ENCODE results near the gene MAP3K20. TPM values are rescaled to one million over a fixed set of nuclear protein-coding genes. Genes with fewer than 3 reads are reported as not detected.
"Not testable (repeated sequence)": the region's sequence is repeated elsewhere in the genome, so short reads cannot be mapped to it uniquely, and the experiment has no call there.

Gene MAP3K20
- total RNA-seq, 2 experiments from 2014 or later, result 11.4 to 16.1 TPM

- H3K27ac Mint-ChIP-seq; H3K4me3 Mint-ChIP-seq; H3K9me3 Mint-ChIP-seq (ENCODE audit: low read depth); H3K4me1 Mint-ChIP-seq; H3K27me3 Mint-ChIP-seq; ATAC-seq; DNase-seq; CTCF ChIA-PET; H3K36me3 Mint-ChIP-seq: not testable (repeated sequence)
Measured at GRCh38 chr2:173174339-173174738, 98.7 kb downstream of the MAP3K20 start.

GRCh38 chr2:173175222-173175621 is 99.6 kb downstream of the MAP3K20 start:
- no peak for ATAC-seq
- no peak overlapping the region for H3K27ac Mint-ChIP-seq

GRCh38 chr2:173181982-173182381 is 106.3 kb downstream of the MAP3K20 start:
- Mint-ChIP-seq H3K27me3 (peaks cover 11% of the 10 kb centered on the region), H3K4me1 (no peaks in the 10 kb centered on the region), H3K36me3 (peaks cover 2% of the 10 kb centered on the region), H3K4me3 (no peak overlapping the region), H3K27ac (no peak overlapping the region), H3K9me3 (ENCODE audit: low read depth) (no peaks in the 10 kb centered on the region)
- ATAC-seq (no peak), DNase-seq (no peak)
- CTCF ChIA-PET, result no interaction called here

More at GRCh38 chr2:173175222-173175621, 99.6 kb downstream of the MAP3K20 start:
- Mint-ChIP-seq H3K27me3 (peaks cover 8% of the 10 kb centered on the region), H3K36me3 (peaks cover 2% of the 10 kb centered on the region), H3K9me3 (ENCODE audit: low read depth) (no peaks in the 10 kb centered on the region), H3K4me1 (no peaks in the 10 kb centered on the region), H3K4me3 (no peak overlapping the region)
- CTCF ChIA-PET, result no interaction called here
- no peak for DNase-seq

GRCh38 chr2:173184031-173185004 is 108.7 kb downstream of the MAP3K20 start:
- Mint-ChIP-seq H3K4me1 (peaks cover 2% of the 10 kb centered on the region), H3K36me3 (no peaks in the 10 kb centered on the region), H3K27ac (no peak overlapping the region), H3K4me3 (no peak overlapping the region), H3K9me3 (ENCODE audit: low read depth) (no peaks in the 10 kb centered on the region), H3K27me3 (peaks cover 16% of the 10 kb centered on the region)
- DNase-seq (no peak), ATAC-seq (no peak)
- CTCF ChIA-PET, result no interaction called here

- Mint-ChIP-seq H3K27me3 (peaks cover 11% of the 10 kb centered on the region), H3K27ac (no peak overlapping the region), H3K36me3 (no peaks in the 10 kb centered on the region), H3K4me1 (peaks cover 2% of the 10 kb centered on the region), H3K9me3 (ENCODE audit: low read depth) (no peaks in the 10 kb centered on the region), H3K4me3 (no peak overlapping the region)
- CTCF ChIA-PET, result no interaction called here
- DNase-seq (no peak), ATAC-seq (no peak)
Measured at GRCh38 chr2:173185437-173185836, 109.8 kb downstream of the MAP3K20 start.

- CTCF ChIA-PET, result no interaction called here
- H3K4me1 Mint-ChIP-seq, result peaks cover 2% of the 10 kb centered on the region
- H3K9me3 Mint-ChIP-seq (ENCODE audit: low read depth), result no peaks in the 10 kb centered on the region
- H3K36me3 Mint-ChIP-seq, result peaks cover 2% of the 10 kb centered on the region
- ATAC-seq, result no peak
- H3K4me3 Mint-ChIP-seq, result no peak overlapping the region
- DNase-seq, result no peak
- peaks cover 12% of the 10 kb centered on the region for H3K27me3 Mint-ChIP-seq
- H3K27ac Mint-ChIP-seq, result no peak overlapping the region
Measured at GRCh38 chr2:173187941-173188788, 112.5 kb downstream of the MAP3K20 start.

GRCh38 chr2:173191601-173192000 is 116.0 kb downstream of the MAP3K20 start:
- H3K4me3 Mint-ChIP-seq, result no peak overlapping the region

GRCh38 chr2:173192071-173192470 is 116.4 kb downstream of the MAP3K20 start:
- Mint-ChIP-seq H3K9me3 (ENCODE audit: low read depth) (no peaks in the 10 kb centered on the region), H3K4me1 (peaks cover 2% of the 10 kb centered on the region), H3K27me3 (peaks cover 10% of the 10 kb centered on the region), H3K27ac (no peak overlapping the region), H3K36me3 (peaks cover 2% of the 10 kb centered on the region), H3K4me3 (no peak overlapping the region)
- no peak for ATAC-seq
- no peak for DNase-seq
- CTCF ChIA-PET, result no interaction called here

More at GRCh38 chr2:173191601-173192000, 116.0 kb downstream of the MAP3K20 start:
- DNase-seq (no peak), ATAC-seq (no peak)
- H3K27me3 Mint-ChIP-seq, result peaks cover 12% of the 10 kb centered on the region
- no peak overlapping the region for H3K27ac Mint-ChIP-seq
- CTCF ChIA-PET, result no interaction called here
- H3K9me3 Mint-ChIP-seq (ENCODE audit: low read depth), result no peaks in the 10 kb centered on the region
- H3K4me1 Mint-ChIP-seq, result peaks cover 2% of the 10 kb centered on the region
- peaks cover 2% of the 10 kb centered on the region for H3K36me3 Mint-ChIP-seq

GRCh38 chr2:173193925-173194324 is 118.3 kb downstream of the MAP3K20 start:
- H3K36me3 Mint-ChIP-seq, result peaks cover 2% of the 10 kb centered on the region
- ATAC-seq (no peak), DNase-seq (no peak)
- H3K4me3 Mint-ChIP-seq, result no peak overlapping the region
- peaks cover 4% of the 10 kb centered on the region for H3K27me3 Mint-ChIP-seq
- H3K27ac Mint-ChIP-seq, result no peak overlapping the region
- CTCF ChIA-PET, result interaction anchor here (1.0 kb wide), 1 partner anchor 166 kb away, joined by 3 read pairs; no protein-coding TSS in a partner anchor
- no peaks in the 10 kb centered on the region for H3K4me1 Mint-ChIP-seq
- no peaks in the 10 kb centered on the region for H3K9me3 Mint-ChIP-seq (ENCODE audit: low read depth)

- ATAC-seq (no peak), DNase-seq (no peak)
- Mint-ChIP-seq H3K36me3 (peaks cover 2% of the 10 kb centered on the region), H3K4me1 (no peaks in the 10 kb centered on the region), H3K27me3 (peaks cover 4% of the 10 kb centered on the region), H3K9me3 (ENCODE audit: low read depth) (no peaks in the 10 kb centered on the region), H3K27ac (no peak overlapping the region), H3K4me3 (no peak overlapping the region)
- CTCF ChIA-PET, result interaction anchor here (0.7 kb wide), 1 partner anchor 167 kb away, joined by 4 read pairs; no protein-coding TSS in a partner anchor
Measured at GRCh38 chr2:173195100-173195499, 119.5 kb downstream of the MAP3K20 start.

GRCh38 chr2:173196080-173196479 is 120.4 kb downstream of the MAP3K20 start:
- Mint-ChIP-seq H3K27ac (no peak overlapping the region), H3K27me3 (peaks cover 4% of the 10 kb centered on the region), H3K9me3 (ENCODE audit: low read depth) (no peaks in the 10 kb centered on the region), H3K4me3 (no peak overlapping the region), H3K36me3 (peaks cover 2% of the 10 kb centered on the region), H3K4me1 (no peaks in the 10 kb centered on the region)
- ATAC-seq (no peak), DNase-seq (no peak)
- CTCF ChIA-PET, result no interaction called here

GRCh38 chr2:173196638-173197037 is 121.0 kb downstream of the MAP3K20 start:
- Mint-ChIP-seq H3K27me3 (peaks cover 1% of the 10 kb centered on the region), H3K36me3 (no peaks in the 10 kb centered on the region), H3K9me3 (ENCODE audit: low read depth) (no peaks in the 10 kb centered on the region), H3K27ac (no peak overlapping the region), H3K4me1 (no peaks in the 10 kb centered on the region), H3K4me3 (no peak overlapping the region)
- CTCF ChIA-PET, result no interaction called here
- ATAC-seq, result no peak
- DNase-seq, result no peak

- no peak for ATAC-seq
- DNase-seq, result no peak
- H3K36me3 Mint-ChIP-seq, result no peaks in the 10 kb centered on the region
- H3K9me3 Mint-ChIP-seq (ENCODE audit: low read depth), result no peaks in the 10 kb centered on the region
- no peak overlapping the region for H3K4me3 Mint-ChIP-seq
- CTCF ChIA-PET, result interaction anchor here (1.4 kb wide), 2 partner anchors 12 to 171 kb away, joined by 5 to 6 read pairs; no protein-coding TSS in a partner anchor
- H3K27ac Mint-ChIP-seq, result no peak overlapping the region
- no peaks in the 10 kb centered on the region for H3K4me1 Mint-ChIP-seq
- no peaks in the 10 kb centered on the region for H3K27me3 Mint-ChIP-seq
Measured at GRCh38 chr2:173198327-173198726, 122.7 kb downstream of the MAP3K20 start.
